GM21723 (cell line): ENCODE results near the gene TROAP.
"Not testable (repeated sequence)": the region's sequence is repeated elsewhere in the genome, so short reads cannot be mapped to it uniquely, and the experiment has no call there.

Experiments used
- ATAC-seq: cut with Tn5 transposase; IDR thresholded peaks from one replicate; pipeline ENCODE4 v1.9.1; 2021; ENCODE audit warnings: mild to moderate bottlenecking, moderate library complexity; ENCODE audit not compliant: unreplicated experiment

The TROAP gene

DNA sequence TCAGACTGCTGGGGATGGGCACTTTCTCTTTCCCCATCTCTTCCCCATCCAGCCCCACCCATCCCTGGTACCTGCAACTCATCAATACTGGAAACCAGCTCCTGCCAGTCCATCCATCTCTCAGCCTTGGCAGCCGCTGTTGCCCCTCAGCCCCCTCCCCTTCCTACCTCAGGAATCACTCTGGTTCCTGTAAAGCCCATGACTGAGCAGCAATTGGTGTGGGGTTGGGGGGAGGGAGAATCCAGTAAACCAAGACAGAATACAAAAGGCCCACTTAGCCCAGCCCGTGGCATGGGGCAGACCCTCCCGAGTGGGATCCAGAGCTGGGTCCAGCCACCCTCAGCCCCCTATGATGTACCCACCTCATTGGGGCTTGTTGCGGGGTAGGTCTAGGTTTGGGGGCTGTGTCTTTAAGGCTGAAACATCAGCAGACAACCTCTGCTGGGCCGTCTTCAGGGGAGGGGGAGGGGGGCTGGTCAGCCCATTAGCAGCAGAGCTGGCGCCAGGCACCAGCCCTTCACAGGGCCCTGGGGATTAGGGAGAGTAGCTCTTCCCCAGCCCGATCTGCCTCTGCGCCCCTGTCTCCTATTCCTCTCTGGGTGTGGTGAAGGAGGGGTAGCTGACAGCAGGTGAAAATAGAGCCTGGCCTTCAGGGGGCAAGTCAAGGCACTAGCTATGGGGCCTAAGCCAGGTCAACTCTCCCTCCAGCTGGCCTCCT lies 28.8 kb upstream of the TROAP start:
- no peak for ATAC-seq

DNA sequence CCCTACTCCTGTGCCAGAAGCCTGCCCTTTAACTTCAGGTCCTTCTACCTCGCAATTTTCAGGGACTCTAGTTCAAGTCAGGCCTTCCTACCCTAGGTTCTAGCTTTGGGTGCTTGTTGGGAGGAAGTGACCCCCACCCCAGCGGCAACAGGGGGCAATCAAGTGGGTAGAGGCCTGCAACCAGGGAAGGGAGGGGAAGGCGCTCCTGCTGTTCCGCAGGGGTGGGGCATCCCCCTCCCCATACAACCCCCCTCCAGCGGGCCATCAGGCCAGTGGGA lies 28.3 kb upstream of the TROAP start:
- ATAC-seq, result no peak

DNA sequence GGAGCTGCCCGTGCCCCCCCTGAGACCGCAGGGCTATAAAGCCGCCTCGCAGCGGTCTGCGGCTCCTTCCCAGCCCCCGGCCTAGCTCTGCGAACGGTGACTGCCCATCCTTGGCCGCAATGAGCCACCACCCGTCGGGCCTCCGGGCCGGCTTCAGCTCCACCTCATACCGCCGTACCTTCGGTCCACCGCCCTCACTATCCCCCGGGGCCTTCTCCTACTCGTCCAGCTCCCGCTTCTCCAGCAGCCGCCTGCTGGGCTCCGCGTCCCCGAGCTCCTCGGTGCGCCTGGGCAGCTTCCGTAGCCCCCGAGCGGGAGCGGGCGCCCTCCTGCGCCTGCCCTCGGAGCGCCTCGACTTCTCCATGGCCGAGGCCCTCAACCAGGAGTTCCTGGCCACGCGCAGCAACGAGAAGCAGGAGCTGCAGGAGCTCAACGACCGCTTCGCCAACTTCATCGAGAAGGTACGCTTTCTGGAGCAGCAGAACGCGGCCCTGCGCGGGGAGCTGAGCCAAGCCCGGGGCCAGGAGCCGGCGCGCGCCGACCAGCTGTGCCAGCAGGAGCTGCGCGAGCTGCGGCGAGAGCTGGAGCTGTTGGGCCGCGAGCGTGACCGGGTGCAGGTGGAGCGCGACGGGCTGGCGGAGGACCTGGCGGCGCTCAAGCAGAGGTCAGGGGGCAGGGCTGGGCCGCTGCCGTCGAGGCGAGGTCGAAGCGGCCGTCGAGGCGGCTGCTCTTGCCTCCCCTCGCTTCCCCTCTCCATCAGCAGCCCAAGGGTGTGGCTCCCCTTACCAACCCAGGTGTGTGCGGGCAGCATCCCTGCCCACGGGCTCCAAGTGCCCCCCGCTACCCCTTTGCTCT lies 27.7 kb upstream of the TROAP start, which contains the start of gene PRPH:
TSS of gene PRPH (plus strand) at position 66 of the 855 bp plus-strand sequence. CDS start at position 120, 54 bp downstream.
- ATAC-seq, result no peak

DNA sequence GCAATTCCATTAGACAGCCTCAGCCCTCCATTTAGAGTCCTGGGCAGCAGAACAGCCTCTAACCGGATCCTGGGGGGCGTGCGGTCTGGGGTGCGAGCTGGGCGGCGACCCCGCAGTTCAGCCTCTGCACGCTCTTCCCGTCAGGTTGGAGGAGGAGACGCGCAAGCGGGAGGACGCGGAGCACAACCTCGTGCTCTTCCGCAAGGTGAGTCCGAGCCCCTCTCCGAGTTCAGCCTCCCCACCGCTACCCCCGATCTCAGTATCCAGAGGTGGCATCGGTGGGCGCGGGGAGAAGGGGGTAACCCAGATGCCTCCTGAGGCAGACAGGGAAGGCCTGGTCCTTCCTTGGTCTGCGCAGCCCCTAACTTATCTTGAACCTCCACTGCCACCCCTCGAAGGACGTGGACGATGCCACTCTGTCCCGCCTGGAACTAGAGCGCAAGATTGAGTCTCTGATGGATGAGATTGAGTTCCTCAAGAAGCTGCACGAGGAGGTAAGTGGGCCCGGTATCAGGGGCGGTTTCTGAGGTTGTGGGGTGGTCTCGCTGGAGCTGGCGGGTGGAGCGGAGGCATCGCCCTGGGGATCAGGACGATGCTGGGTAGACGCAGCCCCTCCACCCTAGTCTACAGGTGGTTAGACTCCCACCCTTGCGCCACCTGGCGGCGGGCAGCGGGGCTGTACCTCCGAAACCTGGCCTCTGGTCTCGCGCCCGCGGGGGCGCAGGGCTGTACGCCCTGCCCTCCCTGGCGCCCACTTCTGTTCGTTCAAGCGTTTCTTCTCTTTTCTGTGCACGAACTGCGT lies 26.8 kb upstream of the TROAP start:
- ATAC-seq, result no peak

DNA sequence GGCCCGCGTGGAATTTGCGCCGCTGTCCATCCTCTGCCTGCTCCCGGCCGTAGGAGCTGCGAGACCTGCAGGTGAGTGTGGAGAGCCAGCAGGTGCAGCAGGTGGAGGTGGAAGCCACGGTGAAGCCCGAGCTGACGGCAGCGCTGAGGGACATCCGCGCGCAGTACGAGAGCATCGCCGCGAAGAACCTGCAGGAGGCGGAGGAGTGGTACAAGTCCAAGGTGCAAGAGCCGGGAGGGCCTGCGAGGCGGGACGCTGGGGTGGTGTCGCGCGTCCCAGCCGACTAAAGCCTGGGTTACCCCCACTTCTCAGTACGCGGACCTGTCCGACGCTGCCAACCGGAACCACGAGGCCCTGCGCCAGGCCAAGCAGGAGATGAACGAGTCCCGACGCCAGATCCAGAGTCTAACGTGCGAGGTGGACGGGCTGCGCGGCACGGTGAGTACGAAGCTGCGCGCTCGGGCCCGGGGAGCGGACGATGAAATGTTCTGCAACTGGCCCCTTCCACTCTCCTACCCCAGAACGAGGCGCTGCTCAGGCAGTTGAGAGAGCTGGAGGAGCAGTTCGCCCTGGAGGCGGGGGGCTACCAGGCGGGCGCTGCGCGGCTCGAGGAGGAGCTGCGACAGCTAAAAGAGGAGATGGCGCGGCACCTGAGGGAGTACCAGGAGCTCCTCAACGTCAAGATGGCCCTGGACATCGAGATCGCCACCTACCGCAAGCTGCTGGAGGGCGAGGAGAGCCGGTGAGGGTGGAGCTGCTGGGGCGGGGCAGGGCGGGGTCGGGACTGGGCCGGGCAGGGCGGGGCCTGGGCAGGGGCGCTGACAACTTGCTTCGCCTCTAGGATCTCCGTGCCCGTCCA lies 26.0 kb upstream of the TROAP start:
- no peak for ATAC-seq

DNA sequence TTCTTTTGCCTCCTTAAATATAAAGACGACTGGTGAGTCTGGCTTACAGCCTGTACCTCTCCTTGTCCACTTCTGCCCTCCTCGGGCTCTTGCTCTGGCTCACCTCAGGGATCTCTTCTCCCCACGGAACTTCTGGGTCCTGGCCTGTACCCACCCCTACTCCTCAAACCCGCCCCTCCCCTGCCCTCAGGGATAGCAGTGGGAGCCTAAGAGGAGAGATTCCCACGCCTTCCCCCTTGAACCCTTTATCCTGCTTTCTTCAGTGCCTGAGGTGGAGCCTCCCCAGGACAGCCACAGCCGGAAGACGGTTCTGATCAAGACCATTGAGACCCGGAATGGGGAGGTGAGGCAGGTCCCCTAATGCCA lies 25.4 kb upstream of the TROAP start:
- ATAC-seq, result no peak

DNA sequence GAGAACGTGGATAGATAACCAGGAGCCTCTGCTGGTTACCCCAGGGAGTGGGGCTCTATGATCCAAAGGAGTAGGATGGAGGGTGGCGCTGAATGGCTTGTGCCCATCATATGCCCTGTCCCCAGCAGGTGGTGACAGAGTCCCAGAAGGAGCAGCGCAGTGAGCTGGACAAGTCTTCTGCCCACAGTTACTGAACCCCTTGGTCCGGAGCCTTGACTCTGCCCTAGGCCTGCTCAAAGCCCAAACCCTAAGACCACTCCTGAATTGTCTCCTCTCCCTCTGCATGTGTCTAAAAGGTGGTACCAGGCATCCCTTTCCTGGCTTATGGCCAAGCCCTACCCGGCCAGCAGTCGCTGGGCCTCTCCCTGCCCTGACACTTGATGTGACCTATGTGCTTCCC lies 24.9 kb upstream of the TROAP start:
- no peak for ATAC-seq

DNA sequence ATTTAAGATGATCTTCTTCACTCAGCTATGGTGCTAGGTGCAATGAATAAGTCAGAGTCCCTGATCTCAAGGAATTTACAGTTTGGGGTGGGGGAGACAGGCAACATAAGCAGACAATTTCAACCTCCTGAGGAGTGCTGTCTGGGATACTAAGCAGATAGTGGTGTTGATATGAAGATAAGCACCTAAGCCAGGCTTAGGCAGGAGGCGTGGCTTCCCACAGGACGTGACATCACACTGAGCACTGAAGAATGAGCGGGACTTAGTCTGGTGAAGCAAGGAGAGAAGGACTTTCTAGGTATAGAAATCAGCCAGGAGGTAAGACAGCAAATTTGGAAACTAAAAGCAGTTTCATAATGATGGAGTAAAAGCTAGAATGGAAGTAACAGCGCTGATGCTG lies 21.3 kb upstream of the TROAP start:
- ATAC-seq, result no peak

DNA sequence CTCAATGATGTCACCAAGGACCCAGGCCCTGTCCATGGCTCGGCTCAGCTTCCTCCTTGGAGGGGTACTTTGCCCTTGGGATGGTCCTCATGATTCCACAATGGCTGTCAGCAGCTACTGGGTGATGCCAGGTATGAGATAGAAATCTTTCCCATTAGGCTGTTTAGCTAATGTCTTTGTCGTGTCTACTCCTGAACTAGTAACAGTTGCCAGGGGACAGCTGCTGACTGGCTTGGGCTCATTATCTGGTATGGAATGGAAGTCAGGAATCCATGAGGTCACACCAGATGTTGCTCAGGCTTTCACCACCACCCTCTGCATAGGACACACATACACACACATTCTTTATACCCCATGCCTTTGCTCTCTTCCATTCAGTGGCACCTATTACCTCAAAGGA lies 18.9 kb upstream of the TROAP start:
- no peak for ATAC-seq

DNA sequence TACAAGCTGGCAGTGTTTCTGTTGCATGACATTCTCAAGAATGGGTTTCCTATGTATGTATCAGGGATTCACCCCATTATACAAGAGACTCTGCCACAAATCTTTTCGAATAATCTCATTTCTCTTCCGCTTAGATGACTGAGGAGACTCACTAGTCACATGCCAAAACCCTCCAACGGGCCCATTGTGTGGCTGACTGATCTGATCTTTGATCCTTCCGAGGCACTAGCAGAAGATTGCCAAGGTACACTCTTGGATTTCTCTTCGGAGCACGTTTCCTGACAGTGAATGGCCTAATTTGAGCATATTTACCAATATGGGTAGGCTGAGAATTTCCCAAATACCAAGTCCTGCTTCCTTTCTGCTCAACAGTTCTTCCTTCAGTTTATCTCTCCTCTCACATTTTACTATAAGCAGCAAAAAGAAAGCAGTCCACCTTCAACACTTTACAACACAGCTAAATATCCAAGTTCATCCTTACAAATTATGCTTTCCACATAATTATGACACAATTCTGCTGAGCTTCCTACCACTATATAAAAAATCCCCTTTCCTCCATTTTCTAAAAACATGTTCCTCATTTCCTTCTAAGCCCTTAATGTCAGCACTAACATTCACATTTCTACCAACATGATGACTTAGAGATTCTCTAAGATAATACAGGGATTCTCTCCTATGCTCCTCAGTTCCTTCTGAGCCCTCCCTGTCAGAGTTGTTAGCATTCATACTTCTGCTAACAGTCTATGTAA lies 17.1 kb upstream of the TROAP start:
- no peak for ATAC-seq

DNA sequence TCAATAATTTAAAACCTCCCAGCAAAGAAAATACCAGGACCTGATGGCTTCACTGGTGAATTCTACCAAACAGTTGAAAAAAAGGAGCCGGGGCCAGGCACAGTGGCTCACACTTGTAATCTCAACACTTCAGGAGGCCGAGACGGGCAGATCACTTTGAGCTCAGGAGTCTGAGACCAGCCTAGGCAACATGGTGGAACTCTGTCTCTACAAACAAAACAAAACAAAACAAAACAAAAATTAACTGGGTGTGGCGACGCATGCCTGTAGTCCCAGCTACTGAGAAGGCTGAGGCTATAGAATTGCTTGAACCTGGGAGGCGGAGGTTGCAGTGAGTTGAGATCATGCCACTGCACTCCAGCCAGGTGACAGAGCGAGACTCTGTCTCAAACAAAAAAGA lies 13.7 kb upstream of the TROAP start:
- ATAC-seq, result no peak

DNA sequence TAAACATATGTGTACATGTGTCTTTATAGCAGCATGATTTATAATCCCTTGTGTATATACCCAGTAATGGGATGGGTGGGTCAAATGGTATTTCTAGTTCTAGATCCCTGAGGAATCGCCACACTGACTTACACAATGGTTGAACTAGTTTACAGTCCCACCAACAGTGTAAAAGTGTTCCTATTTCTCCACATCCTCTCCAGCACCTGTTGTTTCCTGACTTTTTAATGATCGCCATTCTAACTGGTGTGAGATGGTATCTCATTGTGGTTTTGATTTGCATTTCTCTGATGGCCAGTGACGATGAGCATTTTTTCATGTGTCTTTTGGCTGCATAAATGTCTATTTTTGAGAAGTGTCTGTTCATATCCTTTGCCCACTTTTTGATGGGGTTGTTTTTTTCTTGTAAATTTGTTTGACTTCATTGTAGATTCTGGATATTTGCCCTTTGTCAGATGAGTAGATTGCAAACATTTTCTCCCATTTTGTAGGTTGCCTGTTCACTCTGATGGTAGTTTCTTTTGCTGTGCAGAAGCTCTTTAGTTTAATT lies 12.5 kb upstream of the TROAP start:
- not testable (repeated sequence) for ATAC-seq

DNA sequence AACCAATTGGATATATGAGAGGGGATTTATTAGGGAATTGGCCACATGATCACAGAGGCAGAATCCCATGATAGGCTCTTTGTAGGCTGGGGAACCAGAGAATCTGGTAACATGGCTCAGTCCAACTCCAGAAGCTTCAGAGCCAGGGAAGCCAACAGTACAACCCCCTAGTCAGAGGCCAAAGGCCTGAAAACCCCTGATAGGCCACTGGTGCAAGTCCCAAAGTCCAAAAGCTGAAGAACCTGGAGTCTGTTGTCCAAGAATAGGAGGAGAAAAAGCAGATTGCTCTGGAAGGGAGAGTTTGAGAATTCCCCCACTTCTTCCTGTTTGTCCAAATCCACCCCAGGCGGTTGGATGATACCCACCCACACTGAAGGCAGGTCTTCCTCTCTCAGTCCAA lies 8.2 kb upstream of the TROAP start:
- no peak for ATAC-seq

DNA sequence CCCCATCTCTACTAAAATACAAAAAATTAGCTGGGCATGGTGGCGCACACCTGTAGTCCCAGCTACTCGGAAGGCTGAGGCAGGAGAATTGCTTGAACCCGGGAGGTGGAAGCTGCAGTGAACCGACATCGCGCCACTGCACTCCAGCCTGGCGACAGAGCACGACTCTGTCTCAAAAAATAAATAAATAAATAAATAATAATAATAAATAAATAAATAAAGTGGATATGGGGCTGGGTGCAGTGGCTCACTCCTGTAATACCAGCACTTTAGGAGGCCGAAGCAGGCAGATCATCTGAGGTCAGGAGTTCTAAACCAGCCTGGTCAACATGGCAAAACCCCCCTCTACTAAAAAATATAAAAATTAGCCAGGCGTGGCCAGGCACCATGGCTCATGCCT lies 5.9 kb upstream of the TROAP start:
- ATAC-seq, result not testable (repeated sequence)

DNA sequence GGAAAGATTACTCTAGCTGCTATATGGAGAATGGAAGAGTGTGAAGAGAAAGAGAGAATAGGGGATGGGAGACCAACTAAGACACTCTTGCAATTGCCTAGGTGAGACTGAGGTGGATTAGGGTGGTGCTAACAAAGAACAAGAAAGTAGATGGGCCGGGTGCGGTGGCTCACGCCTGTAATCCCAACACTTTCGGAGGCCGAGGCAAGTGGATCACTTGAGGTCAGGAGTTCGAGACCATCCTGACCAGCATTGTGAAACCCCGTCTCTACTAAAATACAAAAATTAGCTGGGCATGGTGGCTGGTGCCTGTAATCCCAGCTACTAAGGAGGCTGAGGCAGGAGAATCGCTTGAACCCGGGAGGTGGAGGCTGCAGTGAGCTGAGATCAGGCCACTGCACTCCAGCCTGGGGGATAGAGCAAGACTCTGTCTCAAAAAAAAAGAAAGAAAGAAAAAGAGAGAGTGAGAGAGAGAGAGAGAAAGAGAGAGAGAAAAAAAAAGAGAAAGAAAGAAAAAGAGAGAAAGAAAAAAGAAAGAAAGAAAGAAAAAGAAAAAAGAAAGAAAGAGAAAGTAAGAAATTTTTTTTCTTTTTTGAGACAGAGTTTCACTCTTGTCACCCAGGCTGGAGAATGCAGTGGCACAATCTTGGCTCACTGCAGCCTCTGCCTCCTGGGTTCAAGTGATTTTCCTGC lies 2.5 kb upstream of the TROAP start:
- ATAC-seq, result not testable (repeated sequence)

DNA sequence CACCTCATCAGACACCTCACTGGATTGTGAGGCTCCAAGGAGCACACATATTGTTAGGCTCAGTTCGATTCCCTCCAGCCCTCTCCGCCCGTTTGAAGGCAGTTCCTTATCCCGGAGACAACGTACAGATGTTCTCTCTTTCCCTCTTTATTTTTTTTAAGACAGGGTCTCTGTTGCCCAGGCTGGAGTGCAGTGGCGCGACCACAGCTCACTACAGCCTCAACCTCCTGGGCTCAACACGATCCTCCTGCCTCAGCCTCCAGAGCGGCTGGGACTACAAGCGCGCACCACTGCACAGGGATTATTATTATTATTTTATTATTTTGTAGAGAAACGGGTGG lies 718 bp upstream of the TROAP start:
- no peak for ATAC-seq

DNA sequence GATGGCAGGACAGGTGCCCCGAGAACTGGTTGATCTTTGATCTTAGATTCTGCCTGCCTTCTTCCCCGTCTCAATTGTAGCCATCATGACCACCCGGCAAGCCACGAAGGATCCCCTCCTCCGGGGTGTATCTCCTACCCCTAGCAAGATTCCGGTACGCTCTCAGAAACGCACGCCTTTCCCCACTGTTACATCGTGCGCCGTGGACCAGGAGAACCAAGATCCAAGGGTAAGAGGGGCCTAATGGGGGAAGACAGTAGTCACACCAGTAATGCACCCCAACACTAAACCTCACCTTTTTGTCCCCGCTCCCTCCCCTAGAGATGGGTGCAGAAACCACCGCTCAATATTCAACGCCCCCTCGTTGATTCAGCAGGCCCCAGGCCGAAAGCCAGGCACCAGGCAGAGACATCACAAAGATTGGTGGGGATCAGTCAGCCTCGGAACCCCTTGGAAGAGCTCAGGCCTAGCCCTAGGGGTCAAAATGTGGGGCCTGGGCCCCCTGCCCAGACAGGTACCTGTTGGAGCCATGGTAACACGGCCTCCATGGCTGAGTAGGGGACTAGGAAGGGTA lies 556 bp downstream of the TROAP start:
- no peak for ATAC-seq

DNA sequence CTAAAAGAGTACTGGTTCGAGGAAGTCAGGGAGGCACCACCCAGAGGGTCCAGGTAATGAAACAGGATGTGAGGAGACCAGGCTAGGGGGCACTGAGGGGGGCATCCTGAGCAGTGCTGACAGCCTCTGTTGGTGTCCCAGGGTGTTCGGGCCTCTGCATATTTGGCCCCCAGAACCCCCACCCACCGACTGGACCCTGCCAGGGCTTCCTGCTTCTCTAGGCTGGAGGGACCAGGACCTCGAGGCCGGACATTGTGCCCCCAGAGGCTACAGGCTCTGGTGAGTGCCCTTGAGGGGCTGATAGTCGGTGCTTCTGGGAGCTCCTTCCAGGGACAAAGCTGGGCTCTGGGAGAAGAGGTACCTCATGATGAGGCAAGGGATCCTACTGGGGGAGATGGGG lies 2.6 kb downstream of the TROAP start:
- ATAC-seq, result no peak

DNA sequence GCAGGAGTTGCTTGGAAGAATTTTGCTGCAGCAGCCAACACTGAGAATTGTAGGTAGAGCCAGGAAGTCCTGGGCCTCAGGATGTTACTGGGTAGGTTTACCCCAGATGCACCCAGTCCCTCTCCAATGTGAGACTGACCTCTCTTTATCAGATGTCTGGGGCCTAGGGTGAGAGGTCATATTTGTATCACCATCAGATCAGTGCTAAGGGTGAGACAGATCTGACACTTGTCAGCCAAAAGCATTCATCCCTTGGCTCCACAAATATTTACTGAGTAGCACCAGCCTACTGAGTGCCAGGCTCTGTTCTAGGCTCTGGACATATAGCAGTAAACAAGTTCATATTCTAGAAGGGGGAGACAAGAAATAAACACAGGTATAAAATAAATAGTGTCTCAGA lies 4.3 kb downstream of the TROAP start:
- no peak for ATAC-seq
